Effector memory CD8-positive, alpha-beta T cell (primary cell): ENCODE results near the gene GAD1.
A peak's percentile ranks its signal among the peaks of the same experiment; 100 is the strongest.

Source experiments
- ATAC-seq: fragments of 150-1000 bp; cut with Tn5 transposase; replicated peaks from 2 replicates; pipeline ENCODE4 v1.10.0; 2021; ENCODE audit warnings: mild to moderate bottlenecking, moderate library complexity
- DNase-seq, 3 experiments: peaks; one replicate each; pipeline ENCODE4 v3.0.0; 2021
- H3K27ac Mint-ChIP-seq, 2 donors: one replicate each; pipeline ENCODE4 v1.8.0; 2022; ENCODE audit warnings: mild to moderate bottlenecking in 2 of 2, mixed read lengths in 2 of 2, moderate library complexity in 2 of 2
- H3K27me3 Mint-ChIP-seq, 2 donors: one replicate each; pipeline ENCODE4 v1.8.0; 2022; ENCODE audit warnings: mixed read lengths in 2 of 2
- H3K36me3 Mint-ChIP-seq: one replicate; pipeline ENCODE4 v1.8.0; 2022; ENCODE audit warnings: mild to moderate bottlenecking, moderate library complexity, mixed read lengths; ENCODE audit not compliant: insufficient read depth
- H3K4me1 Mint-ChIP-seq, 2 donors: one replicate each; pipeline ENCODE4 v1.8.0; 2022; ENCODE audit warnings: low read depth in 2 of 2, mixed read lengths in 2 of 2
- H3K4me3 Mint-ChIP-seq, 2 donors: one replicate each; pipeline ENCODE4 v1.8.0; 2022; ENCODE audit warnings: mild to moderate bottlenecking in 2 of 2, mixed read lengths in 2 of 2, moderate library complexity in 2 of 2
- H3K9me3 Mint-ChIP-seq, 2 donors: one replicate each; pipeline ENCODE4 v1.8.0; 2022; ENCODE audit warnings: mixed read lengths in 2 of 2

GAD1 gene

DNA sequence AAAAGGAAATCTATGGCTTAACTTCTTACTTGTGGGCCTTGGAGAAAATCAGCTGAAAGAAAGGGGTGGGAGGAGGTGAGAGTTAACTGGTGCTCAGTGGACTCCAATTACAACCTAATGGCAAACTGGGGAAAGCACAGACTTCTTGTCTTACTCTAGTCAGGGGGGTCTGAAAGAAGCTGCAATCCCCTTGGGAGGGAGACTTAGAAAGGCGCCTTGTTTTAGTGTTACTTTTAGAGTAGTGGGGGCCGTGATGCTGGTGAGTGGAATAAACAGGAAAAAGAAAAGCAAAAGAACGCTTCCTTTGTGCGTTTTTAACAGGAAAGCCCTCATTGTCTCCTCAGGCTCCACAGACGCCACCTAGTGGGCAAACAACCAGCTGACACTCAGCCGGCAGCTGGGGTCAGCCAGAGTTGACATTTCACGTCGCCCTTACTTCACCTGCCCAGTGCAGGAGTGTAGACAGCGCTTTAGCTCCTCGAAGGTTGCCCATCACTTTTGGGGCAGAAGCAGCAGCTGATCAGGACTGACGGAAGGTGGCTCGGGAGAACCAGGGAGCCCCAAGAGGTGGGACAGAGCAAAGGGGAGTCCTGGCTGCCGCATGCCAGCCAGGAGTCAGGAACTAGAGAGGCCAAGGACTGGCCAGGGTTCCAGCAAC lies 56.5 kb downstream of the GAD1 start:
- no peaks in the 10 kb centered on the region for H3K9me3 Mint-ChIP-seq
- peaks cover 23 to 25% of the 10 kb centered on the region in 2 donors for H3K27me3 Mint-ChIP-seq
- ATAC-seq: peak; percentile 98
- no peaks in the 10 kb centered on the region for H3K36me3 Mint-ChIP-seq
- H3K27ac Mint-ChIP-seq: peak overlapping the region; percentile 71 to 85
- DNase-seq: peak; percentile 69 to 73 (median 71)
- H3K4me3 Mint-ChIP-seq: peak overlapping the region; percentile 57 to 77
- H3K4me1 Mint-ChIP-seq: peaks cover 11 to 14% of the 10 kb centered on the region in 2 donors

DNA sequence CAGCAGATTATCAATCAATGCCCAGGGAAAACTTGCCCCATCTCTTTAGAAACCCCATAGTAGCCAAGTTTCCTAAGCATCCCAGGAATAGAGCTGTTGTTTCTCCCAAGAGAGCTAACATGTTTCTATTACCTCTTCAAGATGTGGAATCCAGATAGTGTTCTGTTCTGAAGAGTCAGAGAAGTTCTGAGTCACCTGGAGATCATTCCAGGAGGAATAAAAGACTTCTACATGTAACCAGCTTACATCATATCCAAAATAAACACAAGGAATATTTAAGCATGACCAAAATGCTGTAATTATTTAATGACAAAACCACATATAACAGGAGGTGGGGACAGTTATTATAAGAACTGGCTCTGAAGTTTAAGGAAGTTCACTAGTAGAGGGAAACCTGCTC lies 61.4 kb downstream of the GAD1 start:
- Mint-ChIP-seq H3K4me3 (peak overlapping the region; percentile 36 to 57), H3K27ac (peak overlapping the region; percentile 31 to 51), H3K9me3 (no peaks in the 10 kb centered on the region), H3K36me3 (peaks cover 3% of the 10 kb centered on the region), H3K4me1 (peaks cover 11 to 14% of the 10 kb centered on the region in 2 donors), H3K27me3 (peaks cover 9 to 11% of the 10 kb centered on the region in 2 donors)
- ATAC-seq (no peak), DNase-seq (no peak)

DNA sequence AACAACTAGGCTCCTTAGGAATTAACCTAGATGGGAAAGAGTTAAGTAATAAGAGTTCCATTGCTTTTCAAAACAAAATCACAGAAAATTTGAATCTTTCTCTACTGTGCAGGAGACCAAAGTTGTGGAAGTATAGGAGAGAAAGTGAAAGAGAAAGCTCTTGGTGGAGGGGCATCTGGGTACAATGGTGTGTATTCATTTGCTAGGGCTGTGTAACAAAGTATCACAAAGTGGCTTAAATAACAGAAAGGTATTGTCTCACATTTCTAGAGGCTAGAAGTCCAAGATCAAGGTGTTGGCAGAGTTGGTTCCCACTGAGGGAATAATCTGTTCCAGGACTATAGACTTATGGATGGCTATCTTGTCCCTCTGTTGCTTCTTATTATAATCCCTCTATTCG lies 61.8 kb downstream of the GAD1 start:
- peaks cover 3% of the 10 kb centered on the region for H3K36me3 Mint-ChIP-seq
- H3K27ac Mint-ChIP-seq: peak overlapping the region; percentile 31 to 51
- peak overlapping the region; percentile 36 to 57 for H3K4me3 Mint-ChIP-seq
- H3K27me3 Mint-ChIP-seq: peaks cover 10 to 15% of the 10 kb centered on the region in 2 donors
- peaks cover 8 to 10% of the 10 kb centered on the region in 2 donors for H3K4me1 Mint-ChIP-seq
- no peaks in the 10 kb centered on the region for H3K9me3 Mint-ChIP-seq
- DNase-seq (no peak), ATAC-seq (peak; percentile 48)

DNA sequence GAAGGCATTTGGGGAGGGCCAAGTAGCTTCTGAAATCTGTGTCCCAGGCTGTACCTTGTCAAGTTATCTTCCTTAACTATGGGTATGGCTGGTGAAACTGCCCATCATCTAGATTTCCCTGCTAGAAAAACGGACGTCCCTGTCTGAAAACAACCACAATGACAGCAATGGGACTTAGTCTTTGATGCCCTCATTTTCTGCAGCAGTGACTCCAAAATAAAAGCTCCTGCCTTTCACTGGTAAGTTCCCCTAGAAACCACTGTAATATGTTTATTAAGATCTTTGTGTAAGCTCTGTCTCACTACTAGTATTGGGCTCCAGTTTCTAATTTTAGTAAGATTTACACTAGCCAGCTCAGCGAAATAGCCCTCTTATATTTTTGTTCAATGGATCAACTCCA lies 65.2 kb downstream of the GAD1 start:
- no peak overlapping the region for H3K4me3 Mint-ChIP-seq
- ATAC-seq (no peak), DNase-seq (no peak)
- peaks cover 3% of the 10 kb centered on the region for H3K36me3 Mint-ChIP-seq
- H3K9me3 Mint-ChIP-seq: no peaks in the 10 kb centered on the region
- H3K27me3 Mint-ChIP-seq: peaks cover 28 to 43% of the 10 kb centered on the region in 2 donors
- no peak overlapping the region for H3K27ac Mint-ChIP-seq
- peaks cover 7 to 10% of the 10 kb centered on the region in 2 donors for H3K4me1 Mint-ChIP-seq

DNA sequence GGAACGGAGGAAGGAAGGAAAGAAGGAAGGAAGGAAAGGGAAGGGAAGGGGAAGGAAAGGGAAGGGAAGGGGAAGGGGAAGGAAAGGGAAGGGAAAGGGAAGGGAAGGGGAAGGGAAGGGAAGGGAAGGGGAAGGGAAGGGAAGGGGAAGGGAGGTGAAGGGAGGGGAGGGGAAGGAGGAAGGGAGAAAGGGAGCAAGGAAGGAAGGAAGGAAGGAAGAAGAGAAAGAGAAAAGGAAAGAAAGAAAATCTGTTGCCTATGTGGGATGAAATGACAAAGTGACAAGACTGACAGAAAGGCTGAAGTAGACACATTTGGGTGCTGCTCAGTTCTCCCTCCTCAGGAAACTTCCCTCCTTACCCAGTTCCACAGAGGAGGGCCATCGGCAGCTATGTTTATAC lies 66.1 kb downstream of the GAD1 start:
- peaks cover 28 to 43% of the 10 kb centered on the region in 2 donors for H3K27me3 Mint-ChIP-seq
- H3K4me3 Mint-ChIP-seq: no peak overlapping the region
- peaks cover 7 to 10% of the 10 kb centered on the region in 2 donors for H3K4me1 Mint-ChIP-seq
- no peak for ATAC-seq
- H3K27ac Mint-ChIP-seq: no peak overlapping the region
- DNase-seq: no peak
- H3K36me3 Mint-ChIP-seq: peaks cover 3% of the 10 kb centered on the region
- H3K9me3 Mint-ChIP-seq: no peaks in the 10 kb centered on the region

DNA sequence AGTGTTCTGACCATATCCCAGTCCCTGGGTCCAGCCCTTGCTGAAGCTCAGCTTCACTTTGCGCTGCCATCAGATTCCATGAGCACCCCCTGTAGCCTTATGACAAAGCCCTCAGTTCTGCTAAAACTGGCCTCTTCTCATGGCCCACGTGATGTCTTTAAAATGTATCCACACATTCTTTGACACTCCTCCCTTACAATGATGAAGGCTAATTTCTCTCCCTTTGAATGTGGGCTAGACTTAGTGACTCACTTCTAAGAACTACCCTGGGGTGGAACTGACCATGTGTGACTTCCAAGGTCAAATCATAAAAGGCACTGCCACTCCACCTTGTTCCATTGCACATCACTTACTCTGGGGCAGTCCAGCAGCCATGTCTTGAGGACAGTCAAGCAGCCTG lies 67.0 kb downstream of the GAD1 start:
- peaks cover 3% of the 10 kb centered on the region for H3K36me3 Mint-ChIP-seq
- no peak overlapping the region for H3K4me3 Mint-ChIP-seq
- H3K27me3 Mint-ChIP-seq: peaks cover 29 to 43% of the 10 kb centered on the region in 2 donors
- no peaks in the 10 kb centered on the region for H3K9me3 Mint-ChIP-seq
- H3K27ac Mint-ChIP-seq: no peak overlapping the region
- H3K4me1 Mint-ChIP-seq: peaks cover 0 to under 1% of the 10 kb centered on the region in 2 donors
- DNase-seq: no peak
- no peak for ATAC-seq

DNA sequence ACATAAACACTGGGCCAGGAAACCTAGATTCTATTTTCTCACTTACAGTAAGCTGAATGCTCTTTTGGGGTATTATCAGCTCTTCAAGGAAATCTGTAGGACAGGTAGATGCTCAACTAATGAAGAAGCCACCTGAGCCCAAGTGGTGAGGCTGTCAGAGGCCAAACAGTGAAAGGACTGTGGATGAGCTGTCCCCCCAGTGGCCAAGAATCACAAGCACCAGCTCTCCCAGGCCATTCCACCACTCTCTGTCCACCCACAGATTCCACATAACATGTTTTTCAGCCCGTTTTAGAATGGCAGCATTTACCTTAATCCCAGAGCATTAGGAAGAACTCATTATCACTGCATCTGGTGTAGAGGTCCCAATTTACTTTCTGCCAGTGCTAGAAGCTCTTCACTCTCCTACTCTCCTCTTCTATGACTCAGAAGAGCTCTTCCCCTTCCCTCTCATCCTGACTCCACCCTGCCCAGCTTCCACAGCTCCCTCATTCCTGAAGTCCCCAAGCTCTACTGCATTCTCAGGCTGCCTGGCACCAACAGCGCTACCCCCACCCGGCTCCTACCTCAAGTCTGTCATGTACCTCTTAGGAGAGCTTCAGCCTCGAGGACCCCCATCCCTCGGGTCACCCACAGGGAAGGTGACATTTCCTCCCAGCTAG lies 68.6 kb downstream of the GAD1 start:
- ATAC-seq (no peak), DNase-seq (no peak)
- Mint-ChIP-seq H3K27ac (no peak overlapping the region), H3K9me3 (no peaks in the 10 kb centered on the region), H3K4me3 (no peak overlapping the region), H3K27me3 (peaks cover 40 to 43% of the 10 kb centered on the region in 2 donors), H3K36me3 (peaks cover 3% of the 10 kb centered on the region), H3K4me1 (no peaks in the 10 kb centered on the region)

DNA sequence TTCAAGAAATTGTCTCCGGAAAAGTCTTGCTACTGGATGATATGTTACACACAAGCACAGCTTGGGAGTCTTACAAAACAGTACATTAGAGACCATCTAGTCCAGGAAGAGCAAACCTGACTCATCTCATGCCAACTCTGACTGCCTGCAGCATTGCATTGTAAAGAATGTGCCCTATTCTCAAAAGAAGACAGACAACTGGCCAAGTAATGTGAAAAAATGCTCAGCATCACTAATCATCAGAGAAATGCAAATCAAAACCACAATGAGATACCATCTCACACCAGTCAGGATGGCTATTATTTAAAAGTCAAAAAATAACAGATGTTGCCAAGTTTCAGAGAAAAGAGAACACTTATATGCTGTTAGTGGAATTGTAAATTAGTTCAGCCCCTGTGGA lies 69.7 kb downstream of the GAD1 start:
- ATAC-seq (no peak), DNase-seq (no peak)
- Mint-ChIP-seq H3K27ac (no peak overlapping the region), H3K9me3 (no peaks in the 10 kb centered on the region), H3K27me3 (peaks cover 43 to 47% of the 10 kb centered on the region in 2 donors), H3K4me3 (no peak overlapping the region), H3K36me3 (peaks cover 3% of the 10 kb centered on the region), H3K4me1 (no peaks in the 10 kb centered on the region)

DNA sequence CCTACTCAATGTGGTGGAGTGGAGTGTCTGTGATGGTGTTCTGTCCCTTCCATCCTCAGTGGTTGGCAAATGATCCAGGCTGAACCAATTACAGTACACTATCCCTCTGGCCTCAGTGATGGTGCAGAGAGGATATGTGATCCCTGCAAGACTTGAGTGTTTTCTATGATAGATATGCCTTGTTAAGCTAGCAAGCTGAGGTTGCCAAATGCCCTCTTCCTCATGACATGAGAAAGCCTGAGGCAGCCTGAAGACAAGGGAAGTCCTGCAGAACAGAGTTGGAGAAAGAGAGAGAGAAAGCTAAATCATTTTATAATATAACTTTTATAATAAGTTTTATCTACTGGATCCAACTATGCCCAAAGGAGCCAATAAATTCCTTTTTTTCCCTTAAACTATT lies 70.8 kb downstream of the GAD1 start:
- no peak for ATAC-seq
- Mint-ChIP-seq H3K9me3 (no peaks in the 10 kb centered on the region), H3K4me1 (no peaks in the 10 kb centered on the region), H3K27ac (no peak overlapping the region), H3K36me3 (peaks cover 1% of the 10 kb centered on the region), H3K27me3 (peaks cover 38 to 44% of the 10 kb centered on the region in 2 donors), H3K4me3 (no peak overlapping the region)
- no peak for DNase-seq

DNA sequence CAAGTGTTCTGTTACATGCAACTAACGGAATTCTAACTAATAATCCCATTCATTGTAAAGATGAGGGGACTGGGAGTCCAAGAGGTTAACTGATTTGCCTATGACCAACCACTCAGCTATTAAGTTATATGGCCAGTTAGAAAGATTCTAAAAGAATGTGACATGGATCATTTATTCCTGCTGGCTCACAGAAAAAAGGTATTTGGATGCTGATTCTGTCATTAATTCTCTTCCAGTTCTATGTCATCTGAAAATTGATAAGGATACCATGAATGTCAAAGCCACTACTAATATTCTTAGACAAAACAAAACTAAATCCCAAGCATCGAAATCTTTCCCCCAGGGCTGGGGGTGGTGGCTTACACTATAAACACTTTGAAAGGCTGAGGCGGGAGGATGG lies 71.2 kb downstream of the GAD1 start:
- H3K27ac Mint-ChIP-seq: no peak overlapping the region
- no peaks in the 10 kb centered on the region for H3K36me3 Mint-ChIP-seq
- DNase-seq (no peak), ATAC-seq (no peak)
- H3K9me3 Mint-ChIP-seq: no peaks in the 10 kb centered on the region
- H3K4me3 Mint-ChIP-seq: no peak overlapping the region
- peaks cover 34 to 40% of the 10 kb centered on the region in 2 donors for H3K27me3 Mint-ChIP-seq
- H3K4me1 Mint-ChIP-seq: no peaks in the 10 kb centered on the region

DNA sequence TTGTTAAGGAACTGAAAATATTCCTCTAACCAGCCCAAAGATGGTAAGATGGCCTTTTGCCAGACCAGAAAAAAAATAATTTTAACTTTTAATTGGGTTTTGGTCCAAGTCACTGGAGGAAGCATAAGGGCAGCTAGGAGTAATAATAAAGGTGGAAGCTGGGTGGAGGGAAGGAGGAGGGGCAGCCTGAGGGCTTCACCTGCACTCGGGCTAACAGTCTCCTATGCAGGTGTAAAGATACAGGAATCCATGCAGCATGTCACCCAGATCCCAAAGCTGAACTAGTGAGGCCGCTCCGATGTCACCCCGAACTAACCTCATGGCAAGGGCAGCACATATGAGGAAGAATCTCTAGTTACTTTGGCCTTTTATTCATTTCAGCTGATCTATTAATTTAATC lies 75.2 kb downstream of the GAD1 start:
- H3K27me3 Mint-ChIP-seq: peaks cover 10 to 20% of the 10 kb centered on the region in 2 donors
- no peak overlapping the region for H3K27ac Mint-ChIP-seq
- ATAC-seq: no peak
- no peak for DNase-seq
- no peak overlapping the region for H3K4me3 Mint-ChIP-seq
- H3K9me3 Mint-ChIP-seq: no peaks in the 10 kb centered on the region
- H3K36me3 Mint-ChIP-seq: no peaks in the 10 kb centered on the region
- H3K4me1 Mint-ChIP-seq: no peaks in the 10 kb centered on the region

DNA sequence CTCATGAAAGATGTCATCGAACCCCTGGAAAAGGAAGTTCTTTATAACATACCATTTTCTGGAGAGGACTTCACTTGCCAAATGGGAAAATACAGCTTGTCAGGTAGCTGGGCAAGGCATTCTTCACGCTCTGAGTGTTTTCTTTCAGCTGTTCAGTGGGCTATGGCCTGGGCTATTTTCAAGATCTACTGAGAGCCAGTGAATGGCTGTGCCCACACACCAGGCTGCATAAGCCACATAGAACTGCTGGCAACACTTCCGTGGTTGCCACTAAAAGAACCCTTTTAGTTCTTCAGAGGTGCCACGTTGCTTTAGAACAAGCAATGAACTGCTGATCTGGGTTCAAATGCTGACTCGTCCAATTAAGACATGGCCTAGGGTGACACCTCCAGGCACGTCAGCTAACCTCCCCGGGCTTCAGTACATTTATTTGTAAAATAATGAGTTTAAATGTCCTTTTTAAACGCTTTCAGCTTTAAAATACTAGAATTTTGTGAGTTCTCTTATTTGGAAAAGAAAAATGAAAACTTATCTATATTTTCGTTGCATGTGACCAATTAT lies 75.8 kb downstream of the GAD1 start:
- DNase-seq (no peak), ATAC-seq (no peak)
- Mint-ChIP-seq H3K36me3 (no peaks in the 10 kb centered on the region), H3K4me3 (no peak overlapping the region), H3K27ac (no peak overlapping the region), H3K4me1 (no peaks in the 10 kb centered on the region), H3K27me3 (peaks cover 12 to 20% of the 10 kb centered on the region in 2 donors), H3K9me3 (no peaks in the 10 kb centered on the region)

DNA sequence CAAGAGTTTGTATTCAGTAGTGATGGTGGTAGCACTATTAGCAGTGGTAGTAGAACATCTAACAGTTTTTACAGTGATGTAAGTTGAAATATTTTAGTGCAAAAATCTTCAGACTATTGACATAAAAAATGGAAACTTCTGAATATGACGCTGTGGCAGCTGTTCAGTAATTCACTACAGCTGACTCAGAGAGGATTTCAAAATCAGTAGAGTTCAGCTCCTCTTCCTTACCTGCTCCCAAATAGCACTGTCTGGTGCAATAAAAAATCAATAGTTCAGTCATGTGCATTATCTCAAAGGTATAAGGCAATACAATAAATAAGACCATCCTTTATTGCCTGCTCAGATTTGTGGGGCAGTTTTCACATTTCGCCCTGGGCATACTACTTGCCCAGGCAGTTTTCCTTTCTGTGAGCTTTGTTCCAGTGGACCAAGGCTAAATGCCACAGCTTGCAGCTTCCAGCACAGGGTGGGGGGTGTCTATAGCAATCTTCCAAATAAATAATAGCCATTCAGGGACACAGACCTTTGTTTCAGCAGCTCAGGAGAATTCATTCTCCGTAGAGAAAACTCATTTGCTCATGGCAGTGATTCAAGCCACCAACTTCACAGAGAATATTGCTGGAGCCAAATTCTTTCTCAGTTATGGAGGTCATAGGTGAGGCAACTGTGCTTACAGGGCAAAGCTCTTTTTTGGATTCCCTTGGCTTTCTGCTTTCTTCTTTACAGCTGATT lies 78.5 kb downstream of the GAD1 start:
- H3K9me3 Mint-ChIP-seq: no peaks in the 10 kb centered on the region
- peaks cover 21 to 22% of the 10 kb centered on the region in 2 donors for H3K27me3 Mint-ChIP-seq
- no peak overlapping the region for H3K4me3 Mint-ChIP-seq
- DNase-seq: no peak
- ATAC-seq: no peak
- H3K4me1 Mint-ChIP-seq: no peaks in the 10 kb centered on the region
- H3K27ac Mint-ChIP-seq: no peak overlapping the region
- H3K36me3 Mint-ChIP-seq: no peaks in the 10 kb centered on the region
